Fibroblast of skin of scalp (primary cell): Measurements from ENCODE around the gene ARHGAP1.
A peak's percentile ranks its signal among the peaks of the same experiment; 100 is the strongest.

Experiments
- DNase-seq: peaks from one replicate; pipeline ENCODE4 v3.0.0-alpha.2; 2013

The ARHGAP1 gene

DNA sequence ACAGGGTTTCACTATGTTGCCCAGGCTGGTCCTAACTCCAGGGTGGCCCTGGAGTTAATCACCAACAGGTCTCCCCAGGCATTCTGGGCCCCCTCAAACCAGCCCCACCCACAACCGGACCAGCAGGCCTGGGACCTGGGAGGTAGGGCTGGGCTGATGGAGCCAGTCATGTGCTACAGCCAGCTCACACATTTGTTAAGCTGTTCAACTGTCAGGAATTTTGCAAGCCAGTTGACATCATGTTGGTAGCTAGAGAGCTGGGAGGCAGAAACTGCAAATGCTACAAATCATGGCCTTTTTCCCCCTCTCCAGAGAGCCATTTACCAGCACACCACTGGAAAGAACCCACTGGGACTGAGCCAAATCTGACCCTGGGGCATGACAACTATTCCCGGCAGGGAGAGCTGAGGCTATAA lies 6.8 kb downstream of the ARHGAP1 start:
- DNase-seq = peak; percentile 50

DNA sequence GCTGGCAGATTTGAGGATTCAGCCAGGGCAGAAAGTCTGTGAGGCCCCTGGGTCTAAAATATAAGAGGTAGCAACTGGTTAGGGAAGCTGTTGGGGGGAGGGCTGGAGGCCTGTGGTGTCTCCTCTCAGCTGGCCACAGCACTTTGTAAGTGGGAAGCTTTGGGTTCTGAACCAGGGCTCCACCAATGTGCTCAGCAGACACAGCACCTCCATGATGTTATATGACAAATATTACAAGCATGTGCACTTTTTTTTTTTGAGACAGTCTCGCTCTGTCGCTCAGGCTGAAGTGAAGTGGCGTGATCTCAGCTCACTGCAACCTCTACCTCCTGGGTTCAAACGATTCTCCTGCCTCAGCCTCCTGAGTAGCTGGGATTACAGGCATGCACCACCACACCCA lies 8.0 kb downstream of the ARHGAP1 start:
- DNase-seq = peak; percentile 41

DNA sequence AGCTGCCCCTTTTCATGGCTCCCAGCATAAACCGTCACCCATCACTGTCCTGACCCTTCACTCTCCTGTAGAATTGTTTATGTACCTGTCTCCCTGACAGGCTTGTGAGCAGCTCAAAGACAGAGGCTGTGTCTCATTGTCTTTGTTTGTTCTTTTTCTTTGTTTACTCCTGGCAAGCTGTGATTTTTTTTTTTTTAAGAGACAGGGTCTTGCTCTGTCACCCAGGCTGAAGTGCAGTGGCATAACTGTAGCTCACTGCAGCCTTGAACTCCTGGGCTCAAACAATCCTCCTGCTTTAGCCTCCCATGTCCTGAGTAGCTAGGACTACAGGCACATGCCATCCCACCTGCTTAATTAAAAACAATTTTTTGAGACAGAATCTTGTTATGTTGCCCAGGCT lies 9.7 kb downstream of the ARHGAP1 start:
- DNase-seq = no peak

DNA sequence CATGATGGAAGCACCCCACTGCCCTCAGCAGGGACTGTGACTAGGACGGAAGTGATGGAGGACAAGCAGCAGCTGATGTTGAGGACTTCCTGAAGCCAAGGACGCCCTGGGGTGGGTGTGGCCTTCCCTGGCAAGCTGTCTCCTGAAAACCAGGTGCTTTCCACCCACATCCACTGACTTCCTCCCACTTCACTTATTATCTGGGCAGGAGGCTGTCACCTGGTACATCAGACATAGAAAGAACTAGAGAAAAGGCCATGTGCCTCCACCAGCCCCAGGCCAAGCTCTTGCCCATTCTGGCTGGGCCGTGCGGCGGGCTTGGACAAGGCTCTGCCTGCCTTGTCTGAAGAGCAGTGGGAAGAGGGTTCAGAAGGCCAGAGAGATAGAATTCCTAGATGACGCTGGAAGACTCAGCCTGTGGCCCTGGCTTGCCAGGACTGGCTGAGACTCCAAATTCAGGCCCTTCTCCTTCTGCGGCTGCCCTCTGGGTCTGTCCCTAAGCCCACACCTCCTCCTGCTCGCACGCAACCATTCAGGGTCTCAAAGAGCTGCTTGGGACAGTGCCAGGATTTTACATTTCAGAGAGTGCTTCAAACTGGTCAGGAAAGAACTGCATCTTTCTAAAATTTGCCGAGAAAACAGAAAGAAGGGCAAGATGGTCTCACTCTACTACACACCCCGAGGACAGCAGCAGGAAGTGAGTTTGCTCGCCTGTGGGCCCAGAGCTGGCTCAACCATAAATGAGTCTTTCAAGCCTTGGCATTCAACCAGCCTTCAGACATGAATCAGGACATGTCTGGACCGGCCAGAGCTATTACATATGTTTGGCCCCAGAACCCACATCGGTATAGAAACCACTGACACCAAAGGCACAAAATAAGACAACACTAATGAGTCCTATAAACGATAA lies 13.3 kb downstream of the ARHGAP1 start:
- no peak for DNase-seq

DNA sequence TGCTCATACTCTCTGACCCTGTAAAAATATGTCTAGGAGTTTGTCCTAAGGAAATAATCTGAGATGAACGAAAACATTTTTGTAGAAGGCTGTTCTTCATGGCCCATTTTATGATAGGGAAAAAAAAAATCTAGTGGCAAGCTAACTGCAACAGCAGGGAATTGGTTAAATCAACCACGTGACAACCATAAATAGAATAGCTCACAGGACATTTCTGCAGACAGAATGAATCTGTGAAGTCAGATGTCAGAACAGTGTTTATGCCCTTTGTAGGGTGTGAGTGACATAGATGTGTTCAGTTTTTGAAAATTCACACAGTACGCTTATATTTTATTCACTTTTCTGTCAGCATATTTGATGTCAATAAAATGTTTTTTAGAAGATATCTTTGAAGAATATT lies 16.1 kb downstream of the ARHGAP1 start:
- DNase-seq = no peak

DNA sequence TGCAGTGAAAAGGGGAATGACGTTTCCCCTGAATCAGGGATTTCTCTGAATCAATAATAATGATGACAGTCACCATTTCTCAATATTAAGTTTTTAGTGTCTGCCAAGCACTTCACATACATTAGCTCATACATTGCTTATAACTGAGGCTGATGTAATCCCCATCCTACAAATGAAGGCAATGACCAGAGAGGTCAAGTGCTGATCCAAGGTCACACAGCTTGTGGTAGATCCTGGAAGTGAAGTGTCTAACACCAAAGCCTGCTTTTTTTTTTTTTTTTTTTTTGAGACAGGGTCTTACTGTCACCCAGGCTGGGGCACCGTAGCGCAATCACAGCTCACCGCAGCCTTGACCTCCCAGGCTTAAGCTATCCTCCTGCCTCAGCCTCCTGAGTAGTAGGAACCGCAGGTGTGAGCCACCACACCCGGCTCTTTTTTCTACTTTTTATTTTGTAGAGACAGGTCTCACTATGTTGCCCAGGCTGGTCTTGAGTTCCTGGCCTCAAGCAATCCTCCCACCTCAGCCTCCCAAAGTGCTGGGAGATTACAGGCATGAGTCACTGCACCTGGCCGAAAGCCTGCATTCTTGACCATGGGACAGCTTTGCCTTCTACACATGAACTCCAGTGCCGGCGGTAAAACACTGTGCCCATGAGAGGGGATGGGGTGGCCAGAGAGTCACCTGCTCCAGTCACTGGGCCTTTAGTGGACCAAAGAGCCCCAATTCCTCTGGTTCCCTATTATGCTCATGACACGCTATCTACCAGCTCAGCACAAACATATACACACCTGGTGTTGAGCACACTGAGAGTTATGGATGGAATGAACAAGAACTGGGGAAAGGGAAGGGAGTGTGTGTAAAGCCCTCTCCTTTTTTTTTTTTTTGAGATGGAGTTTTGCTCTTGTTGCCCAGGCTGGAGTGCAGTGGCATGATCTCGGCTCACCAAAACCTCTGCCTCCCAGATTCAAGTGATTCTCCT lies 17.4 kb downstream of the ARHGAP1 start:
- DNase-seq = no peak

DNA sequence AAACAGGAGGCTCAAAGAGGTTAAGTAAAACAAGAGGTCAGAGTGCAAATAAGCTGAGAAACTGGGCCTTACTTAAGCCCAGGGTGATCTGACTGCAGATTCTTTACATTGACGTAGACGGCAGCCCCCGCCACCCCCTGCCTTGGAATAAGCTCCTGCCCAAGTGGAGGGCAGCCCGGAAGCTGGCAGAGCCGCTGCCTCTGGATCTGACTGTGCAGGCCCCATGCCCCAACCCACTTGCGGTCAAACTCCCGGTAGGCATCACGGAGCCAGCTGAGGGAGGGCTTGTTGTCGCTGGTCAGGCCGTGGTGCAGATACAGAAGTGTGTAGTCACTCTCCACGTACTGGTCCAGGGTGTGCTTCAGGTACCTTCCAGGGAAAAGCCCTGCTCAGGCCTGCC lies 18.6 kb downstream of the ARHGAP1 start:
- no peak for DNase-seq

DNA sequence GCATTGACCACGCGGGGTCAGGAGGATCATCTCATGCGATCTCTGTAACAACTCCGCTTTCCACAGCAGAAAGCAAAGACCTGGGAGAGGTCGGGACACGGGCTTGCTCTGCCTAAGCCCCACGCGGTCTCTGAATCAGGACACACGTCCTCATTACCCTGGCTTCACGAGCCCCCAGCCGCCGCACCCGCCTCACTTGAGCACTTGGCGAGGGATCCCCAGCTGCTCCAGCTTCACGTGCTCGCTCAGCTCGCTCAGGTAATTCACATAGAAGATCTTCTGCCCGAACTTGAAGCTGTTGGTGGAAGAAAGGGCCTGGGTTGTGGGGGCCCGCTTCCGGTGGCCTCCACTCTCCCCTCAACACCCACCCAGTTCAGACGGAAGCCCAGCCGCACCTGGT lies 19.6 kb downstream of the ARHGAP1 start:
- DNase-seq = no peak

DNA sequence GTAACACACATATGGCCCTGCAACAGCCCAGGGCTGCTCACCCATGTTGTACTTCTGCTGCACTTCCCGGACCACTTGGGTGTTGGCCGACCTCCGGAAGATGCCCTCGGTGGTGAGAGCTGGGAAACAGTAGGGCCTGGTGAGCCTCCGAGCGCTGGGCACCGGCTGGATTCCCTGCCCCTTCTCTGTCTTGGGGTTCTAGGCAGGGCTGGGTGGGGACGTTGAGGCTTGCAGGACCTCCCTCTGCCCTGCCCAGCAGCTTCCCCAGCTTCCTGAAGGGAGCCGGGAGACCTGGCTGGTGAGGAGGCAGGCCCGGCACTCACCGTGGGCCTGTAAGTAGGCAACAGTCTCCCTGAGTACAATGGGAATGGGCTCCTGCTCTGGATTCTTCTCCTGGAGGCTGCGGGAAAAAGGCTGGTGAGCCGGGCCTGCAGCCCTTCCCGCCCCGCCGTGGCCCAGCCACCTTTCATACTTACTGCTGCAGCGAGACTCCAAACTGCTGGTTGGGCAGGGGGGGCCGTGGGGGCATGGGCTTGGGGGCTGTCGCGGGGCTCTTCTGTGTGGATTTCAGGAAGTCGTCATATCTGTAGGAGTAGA lies 20.2 kb downstream of the ARHGAP1 start:
- no peak for DNase-seq

DNA sequence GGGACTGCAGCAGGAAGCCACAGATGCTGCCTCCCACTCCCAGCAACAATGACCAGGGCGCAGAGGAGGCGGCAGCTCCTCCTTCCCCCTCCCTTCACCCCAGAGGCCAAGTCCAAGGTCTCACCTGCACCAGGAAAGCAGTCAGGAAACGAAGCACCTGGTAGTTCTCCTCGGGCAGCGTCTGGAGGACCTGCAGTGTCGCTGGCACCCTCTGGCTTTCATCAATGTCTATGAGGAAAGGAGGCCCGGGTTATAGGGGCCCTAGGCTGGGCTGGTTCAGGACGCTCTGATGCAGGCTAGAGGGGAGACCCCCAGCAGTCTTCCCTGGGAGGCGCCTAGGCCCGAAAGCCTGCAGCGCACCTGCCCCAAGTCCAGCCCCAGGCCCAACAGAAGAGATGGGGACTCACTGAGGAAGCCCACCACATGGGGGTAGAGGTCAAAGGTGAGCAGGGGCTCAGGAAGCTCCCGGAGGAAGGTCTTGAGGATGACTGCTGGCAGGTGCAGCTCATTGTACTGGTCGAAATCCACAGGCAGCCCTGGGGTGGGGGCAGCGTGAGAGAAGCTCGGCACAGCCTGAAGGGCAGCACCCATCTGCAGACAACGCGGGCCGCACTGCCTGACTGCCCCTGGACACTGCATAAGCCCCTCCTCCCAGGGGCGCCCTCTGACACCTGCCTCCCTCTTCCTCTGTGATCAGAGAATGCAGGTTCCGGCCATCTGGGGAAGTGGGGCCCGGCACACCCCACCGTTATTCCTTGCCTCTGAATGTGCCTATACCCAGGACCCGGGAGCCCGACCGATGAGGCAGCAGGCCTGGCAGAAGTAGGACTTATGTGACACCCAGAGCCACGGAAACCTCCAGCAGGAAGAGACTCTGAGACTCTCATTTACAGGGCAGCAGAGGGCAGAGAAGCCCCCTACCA lies 20.9 kb downstream of the ARHGAP1 start:
- no peak for DNase-seq

DNA sequence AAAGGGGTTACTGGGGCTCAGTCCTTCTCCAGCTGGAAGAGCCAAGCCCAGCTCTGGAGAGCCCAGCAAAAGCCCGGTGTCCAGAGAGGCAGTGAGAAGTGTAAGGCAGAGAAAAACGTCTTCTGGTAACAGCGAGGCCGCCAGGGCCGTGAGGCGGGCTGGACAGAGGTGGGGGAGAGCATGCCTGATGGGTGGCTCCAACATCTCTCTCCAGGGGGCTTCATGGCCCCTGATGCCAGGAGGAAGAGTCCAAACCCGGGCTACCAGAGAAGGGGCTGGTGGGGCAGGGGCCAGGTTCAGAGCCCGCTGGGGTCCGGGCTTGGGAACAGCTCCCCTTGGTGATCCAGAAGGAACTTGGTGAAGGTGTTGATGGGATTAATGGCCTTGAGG lies 21.7 kb downstream of the ARHGAP1 start:
- DNase-seq = no peak

DNA sequence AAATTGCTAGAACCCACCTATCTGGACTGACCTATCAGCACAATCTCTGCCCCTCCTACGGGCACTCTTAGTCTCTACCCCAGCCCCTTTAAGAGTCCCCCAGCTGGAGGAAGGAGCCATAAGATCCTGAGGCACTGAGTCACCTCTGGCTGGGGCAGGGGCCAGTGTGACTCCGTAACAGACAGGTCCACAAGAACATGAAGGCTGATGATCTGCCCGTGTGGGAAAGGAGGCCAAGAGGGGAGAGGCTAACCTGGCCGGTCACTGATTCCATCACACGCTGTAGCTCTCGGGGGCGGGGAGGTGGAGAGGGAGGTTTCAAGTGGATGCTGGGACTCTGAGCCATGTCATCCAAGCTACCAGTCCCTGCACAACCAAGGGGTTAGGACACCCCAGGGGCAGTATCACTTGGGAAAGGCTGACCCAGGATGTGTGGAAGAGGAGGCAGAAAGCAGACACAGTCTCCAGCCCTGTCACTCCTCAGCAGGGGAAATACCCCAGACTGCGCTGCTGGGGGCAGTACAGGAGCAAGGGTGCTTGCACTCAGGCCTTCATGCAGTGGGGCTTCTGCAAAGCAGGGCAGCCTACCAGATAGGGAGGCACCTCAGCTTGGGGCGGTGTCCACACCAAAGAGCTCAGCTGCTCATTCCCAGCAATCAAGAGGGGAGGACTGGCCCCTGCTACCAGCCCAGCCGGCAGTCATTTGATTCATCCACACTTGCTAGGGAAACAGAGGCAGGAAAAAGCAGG lies 22.3 kb downstream of the ARHGAP1 start:
- no peak for DNase-seq

DNA sequence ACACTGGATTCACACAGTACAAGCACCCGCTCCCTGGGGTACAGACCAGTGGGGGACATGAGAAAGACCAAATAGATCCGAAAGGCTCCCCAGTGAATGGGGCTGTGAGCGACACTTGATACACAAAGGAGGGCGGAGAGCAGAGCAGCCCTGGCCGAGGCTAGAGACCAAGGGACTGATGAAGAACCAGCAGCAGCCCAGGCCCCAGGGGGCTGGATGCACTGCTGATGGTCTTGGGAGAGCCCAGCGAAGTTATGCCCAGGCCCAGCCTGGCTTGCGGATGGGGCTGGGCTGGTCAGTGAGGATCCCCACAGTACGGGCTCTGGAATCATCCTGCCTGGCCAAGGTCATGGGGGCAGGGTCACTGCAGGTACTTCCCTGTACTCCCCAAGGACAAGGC lies 23.2 kb downstream of the ARHGAP1 start:
- no peak for DNase-seq

DNA sequence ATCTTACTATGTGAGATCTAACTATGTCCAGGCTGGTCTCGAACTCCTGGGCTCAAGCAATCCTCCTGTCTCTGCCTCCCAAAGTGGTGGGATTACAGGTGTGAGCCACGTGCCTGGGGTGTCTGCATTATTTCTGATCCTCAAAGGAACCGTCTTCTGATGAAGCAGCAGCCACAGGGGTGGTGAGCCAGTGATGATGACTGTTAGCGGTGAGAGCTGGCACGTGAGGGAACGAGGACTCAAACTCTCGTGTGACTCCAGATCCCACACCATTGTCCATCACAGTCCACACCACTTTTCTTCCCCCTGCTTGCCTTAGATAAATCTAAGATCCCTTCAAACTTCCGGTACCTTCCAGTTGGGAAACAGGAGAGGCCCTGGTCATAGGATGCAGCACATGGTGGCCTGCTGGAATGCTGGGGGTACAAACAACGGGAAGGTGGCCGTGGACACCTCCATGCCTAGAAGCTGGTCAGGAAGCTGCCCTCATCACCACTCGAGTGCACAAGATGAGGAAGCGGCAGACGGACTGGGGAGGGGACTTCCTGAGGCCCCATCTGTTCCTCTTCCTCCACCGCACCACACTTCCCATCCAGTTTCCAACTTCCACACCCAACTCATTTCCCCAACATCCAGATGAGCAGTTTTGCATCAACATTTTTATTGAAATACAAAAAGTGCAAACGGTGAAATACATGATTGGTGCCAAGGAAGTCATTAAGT lies 23.8 kb downstream of the ARHGAP1 start:
- no peak for DNase-seq

DNA sequence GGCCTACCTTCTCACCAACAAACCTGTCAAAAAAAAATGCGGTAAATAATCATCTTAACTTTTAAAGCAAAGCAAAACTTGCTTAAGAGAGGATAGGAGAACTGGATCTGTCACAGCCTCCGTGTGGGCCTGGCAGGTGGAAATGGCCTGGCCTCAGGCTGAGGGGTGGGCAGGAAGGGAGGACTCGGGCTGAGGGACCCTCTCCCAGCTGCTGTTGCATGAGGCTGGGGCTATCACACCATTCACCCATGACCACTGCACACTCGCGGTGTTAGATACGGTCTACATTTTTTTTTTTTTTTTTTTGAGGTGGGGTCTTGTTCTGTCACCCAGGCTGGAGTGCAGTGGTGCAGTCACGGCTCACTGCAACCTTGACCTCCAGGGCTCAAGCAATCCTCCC lies 24.5 kb downstream of the ARHGAP1 start:
- no peak for DNase-seq

DNA sequence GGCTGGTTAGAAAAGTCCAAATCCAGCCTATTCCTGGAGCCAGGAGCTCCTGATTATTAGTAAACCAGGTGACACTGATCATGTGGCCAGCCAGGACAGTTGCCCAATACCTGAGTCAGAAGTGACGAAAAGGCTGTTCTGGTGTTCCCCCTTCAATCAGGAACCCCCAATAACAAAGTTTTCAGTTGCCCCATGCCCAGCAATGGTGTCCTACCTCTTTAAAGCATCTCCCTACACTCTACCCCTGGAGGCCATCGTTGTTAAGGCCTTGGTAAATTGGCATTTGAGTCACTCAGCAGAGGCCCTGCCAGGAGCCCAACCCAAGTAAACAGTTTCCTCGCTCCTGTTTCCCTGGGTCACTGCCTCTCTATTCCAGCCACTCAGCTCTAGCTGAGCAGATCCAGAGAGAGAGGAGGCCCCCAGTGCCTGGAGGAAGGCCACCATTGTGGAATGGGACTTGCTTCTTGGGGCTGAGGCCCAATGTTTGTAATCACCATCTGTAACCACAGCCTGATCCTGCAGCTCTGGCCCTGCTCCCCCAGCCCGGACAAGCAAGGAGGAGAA lies 25.0 kb downstream of the ARHGAP1 start:
- peak; percentile 29 for DNase-seq

DNA sequence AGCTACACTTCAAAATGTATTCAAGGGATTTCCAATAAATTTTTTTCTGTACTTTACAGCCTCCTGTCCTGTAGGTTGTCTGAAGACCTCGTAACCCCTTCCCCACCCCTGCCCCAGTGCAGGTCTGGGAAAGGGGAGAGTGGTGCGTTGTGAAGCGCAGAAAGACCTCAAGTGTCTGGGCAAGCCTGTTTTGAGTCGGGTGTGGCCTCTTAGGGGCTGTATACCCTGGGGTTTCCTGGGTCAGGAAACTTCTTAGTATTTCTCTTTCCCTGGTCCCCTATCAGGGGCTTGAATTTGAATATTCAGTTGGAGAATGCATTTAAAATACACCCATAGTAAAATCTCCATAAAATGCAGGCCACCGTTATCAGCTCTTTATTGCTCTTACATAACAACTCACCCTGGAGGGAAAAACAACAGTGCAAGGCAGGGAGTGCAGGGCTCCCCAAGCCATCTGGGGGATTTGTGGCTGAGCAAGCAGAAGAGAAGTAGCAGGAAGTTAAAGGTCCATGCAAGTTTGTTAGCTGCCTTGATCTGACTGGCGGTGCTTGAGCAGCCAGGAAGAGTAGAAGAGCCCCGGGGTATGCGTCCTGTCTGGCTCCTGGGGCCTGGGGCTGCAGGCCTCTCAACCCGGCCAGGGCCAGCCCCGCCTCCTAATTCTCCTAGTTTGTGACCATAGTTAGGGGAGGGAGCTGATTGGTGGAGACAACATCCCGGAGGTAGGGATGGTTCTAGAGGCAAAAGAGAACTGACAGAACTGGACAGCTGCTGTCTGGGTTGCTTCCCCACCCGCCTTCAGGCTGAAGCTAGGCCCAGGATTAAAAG lies 25.7 kb downstream of the ARHGAP1 start:
- DNase-seq = no peak

DNA sequence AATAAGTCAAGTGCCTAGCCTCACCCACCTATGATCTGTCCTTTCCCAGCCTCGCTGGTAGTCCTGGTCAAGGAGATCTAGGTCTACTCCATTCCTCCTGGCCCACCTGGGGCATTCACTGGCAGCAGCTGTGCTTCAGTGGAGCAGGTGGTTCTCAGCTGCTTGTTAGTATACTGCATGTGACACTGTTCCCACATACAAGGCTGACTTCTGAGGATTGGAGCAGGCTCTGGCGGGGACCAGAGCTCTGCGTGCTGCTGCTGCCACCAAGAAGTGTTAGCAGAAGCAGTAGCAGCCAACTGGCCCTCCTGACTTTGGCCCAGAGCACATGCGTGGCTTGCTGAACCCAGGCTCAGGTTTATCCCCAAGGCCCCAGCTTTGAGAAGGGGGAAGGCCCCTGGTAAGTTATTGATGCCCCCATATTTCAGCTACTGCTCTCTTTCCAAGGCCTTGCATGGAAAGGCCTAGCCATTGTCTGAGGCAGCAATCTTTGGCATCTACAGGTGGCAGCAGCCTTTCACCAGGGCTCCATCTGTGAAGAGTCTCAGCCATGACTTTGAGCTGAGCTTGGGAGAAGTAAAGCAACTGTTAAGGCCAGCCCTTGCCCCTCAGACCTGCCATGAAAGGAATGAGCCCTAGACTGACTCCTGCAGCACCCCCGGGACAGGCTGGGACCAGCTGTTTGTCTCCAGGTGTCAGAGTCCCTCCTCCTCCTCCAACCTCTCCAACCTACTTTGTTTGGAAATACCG lies 26.5 kb downstream of the ARHGAP1 start:
- DNase-seq = no peak
